NCI-H774 (cell line): Measurements from ENCODE around the gene NRDE2.
A peak's percentile ranks its signal among the peaks of the same experiment; 100 is the strongest.

Source experiments
- DNase-seq: peaks from one replicate; lab custom pipeline; 2025; lab: John Stamatoyannopoulos, UW

Gene NRDE2

GRCh38 chr14:90331497-90332270 is at the start of gene NRDE2:
Gene NRDE2 (minus strand): TSS chr14:90331941. CDS start chr14:90331904, 37 bp downstream.
- peak; percentile 99 for DNase-seq

DNA sequence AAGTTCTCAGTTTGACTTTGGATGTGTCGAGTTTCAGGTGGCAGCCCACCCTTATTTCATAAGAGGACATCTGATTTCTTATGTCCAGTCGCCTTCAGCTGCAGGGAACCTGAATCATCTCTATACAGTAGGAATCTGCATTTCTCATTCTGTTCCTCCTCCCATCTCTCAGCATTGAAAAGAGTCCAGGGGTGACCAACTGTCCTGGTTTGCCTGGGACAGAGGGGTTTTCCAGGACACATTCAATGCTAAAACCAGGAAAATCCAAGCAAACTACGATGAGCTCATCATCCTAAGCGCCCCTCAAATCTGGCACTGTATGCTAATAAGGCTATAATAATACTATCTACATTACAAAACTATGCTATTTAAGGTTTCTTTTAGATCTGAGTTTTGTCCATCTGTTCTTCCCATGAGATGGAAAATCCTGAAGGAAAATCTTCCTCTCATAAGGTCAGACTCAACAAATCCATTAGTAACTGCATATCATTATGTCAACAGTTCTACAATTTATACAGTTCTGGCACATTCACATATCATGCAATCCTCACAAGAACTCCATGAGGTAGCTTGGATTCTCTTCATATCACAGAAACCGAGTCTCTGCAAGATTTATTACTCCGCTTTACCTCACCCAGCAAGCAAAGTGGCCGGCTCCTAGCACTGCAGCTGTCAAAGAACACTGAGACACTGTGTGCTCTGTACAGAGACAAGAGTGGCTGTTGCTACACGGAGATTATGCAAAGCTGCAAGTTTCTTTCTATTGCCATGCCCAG is 49.5 kb upstream of the NRDE2 start:
- no peak for DNase-seq

GRCh38 chr14:90379106-90379505 is 47.4 kb upstream of the NRDE2 start:
- no peak for DNase-seq

DNA sequence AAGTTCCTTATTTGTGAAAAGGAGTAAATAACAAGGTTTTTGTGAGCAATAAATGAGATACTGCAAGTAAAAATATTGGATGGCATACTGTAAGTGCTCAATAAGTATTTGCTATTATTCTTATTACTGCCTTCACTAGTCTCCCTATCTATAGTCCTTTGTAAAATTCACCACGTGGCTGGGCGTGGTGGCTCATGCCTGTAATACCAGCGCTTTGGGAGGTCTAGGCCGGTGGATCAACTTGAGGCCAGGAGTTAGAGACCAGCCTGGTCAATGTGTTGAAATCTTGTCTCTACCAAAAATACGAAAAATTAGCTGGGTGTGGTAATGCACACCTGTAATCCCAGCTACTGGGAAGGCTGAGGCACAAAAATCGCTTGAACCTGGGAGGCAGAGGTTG is 46.5 kb upstream of the NRDE2 start:
- DNase-seq = no peak

DNA sequence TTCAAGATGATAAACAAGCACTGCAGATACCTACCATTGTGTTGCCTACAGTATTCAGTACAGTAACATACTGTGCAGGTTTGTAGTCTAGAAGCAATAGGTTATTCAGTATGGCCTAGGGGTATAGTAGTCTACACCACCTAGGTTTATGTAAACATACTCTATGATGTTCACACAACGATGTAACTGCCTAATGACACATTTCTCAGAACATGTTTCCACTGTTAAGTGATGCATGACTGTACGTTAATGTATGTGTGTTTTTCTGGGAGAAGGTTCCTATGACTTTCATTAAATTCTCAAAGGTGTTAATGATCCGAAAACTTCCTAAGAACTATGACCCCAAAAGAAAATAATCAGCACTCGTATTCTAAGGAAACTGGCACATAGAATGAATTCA is 44.2 kb upstream of the NRDE2 start:
- no peak for DNase-seq

DNA sequence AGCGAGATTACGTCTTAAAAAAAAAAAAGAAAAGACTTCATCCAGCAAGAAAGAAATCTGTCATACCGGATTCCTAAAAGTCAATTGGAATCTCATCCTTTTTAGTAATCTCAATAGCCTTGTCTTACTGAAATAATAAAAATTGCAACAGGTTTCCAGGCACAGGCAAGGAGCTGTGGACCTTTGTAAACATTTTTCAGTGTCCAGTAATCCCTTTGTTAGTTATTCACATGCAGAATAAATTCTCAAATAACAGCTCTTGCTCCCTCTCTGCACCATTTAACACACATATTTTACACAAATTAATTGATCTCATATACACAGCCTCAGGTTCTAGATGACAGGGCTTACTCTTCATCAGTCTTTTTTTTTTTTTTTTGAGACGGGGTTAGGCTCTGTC is 43.1 kb upstream of the NRDE2 start:
- no peak for DNase-seq

DNA sequence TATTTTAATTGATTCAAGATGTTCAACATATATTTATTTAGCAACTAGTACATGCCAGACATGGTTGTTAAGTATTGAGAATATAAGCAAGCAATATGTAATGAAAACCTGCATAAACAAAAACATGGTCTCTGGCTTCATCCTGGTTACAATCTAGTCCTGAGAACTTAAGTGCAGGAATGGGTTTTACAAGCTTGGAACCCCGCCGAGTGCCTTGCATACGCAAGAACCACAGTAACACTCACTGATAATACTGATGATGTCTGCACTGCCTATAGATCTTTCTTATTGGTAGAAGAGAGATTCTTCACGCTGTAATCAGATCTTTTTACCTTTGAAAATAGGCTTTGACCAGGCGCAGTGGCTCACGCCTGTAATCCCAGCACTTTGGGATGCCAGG is 42.1 kb upstream of the NRDE2 start:
- DNase-seq = no peak

GRCh38 chr14:90368946-90369721 is 37.4 kb upstream of the NRDE2 start:
- DNase-seq = no peak

- DNase-seq = no peak
These were observed 30.8 kb upstream of the NRDE2 start for GRCh38 chr14:90362558-90362896.

DNA sequence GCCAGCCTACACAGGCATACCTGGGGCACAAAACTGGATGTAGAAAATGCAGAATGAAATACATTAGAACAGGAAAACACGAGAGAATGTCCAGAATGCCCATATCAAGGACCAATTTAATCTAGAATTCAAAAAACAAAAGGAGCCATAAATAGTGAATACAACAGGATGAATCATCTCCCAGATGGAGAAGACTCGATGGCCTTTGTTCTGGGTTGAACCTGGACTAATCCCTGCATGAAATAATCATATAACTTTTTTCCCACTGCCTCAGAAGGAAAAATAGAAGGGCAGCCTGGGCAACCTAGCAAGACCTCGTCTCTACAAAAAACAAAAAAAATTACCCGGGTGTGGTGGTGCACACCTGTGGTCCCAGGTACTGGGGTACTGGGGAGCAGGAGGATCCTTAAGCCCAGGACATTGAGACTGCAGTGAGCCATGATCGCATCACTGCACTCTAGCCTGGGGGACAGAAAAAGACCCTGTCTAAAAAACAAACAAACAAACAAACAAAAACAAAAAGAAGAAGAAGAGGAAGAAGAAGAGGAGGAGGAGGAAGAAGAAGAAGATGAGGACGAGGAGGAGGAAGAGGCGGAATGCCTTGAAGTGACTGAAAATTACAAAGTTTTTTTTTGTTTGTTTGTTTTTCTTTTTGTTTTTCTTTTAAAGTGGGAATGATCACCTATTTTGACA is 30.3 kb upstream of the NRDE2 start:
- no peak for DNase-seq

DNA sequence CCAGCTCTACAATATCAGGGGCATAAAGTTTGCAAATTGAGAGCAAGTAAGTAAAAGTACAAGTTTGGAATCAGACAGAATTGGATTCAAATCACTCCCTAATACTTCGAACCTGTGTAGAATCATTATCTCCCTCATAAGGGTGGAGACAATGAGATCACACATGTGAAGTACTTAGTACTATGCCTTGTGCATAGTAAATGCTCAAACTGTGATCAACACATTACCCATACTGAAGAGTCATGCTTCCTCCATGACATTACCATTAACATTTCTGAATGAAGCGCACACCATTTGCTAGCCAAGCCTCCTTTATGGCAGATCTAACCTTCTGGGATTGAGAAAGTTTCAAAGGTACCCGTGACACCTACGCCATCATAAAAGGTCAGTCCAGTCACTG is 26.6 kb upstream of the NRDE2 start:
- DNase-seq = no peak

DNA sequence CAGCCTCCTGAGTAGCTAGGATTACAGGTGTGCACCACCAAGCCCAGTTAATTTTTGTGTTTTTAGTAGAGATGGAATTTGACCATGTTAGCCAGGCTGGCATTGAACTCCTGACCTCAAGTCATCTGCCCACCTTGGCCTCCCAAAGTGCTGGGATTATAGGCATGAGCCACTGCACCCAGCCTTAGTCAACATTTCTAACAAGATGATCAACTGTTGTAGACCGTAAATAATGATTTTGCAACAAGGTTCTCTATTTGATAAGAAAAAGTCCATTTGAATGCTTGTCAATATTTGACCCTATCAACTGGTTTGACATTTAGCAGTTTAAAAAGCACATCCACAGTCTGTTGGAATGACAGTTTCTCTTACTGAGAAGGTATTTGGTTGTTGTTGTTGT is 25.2 kb upstream of the NRDE2 start:
- no peak for DNase-seq

GRCh38 chr14:90355540-90356518 is 24.1 kb upstream of the NRDE2 start:
- no peak for DNase-seq

DNA sequence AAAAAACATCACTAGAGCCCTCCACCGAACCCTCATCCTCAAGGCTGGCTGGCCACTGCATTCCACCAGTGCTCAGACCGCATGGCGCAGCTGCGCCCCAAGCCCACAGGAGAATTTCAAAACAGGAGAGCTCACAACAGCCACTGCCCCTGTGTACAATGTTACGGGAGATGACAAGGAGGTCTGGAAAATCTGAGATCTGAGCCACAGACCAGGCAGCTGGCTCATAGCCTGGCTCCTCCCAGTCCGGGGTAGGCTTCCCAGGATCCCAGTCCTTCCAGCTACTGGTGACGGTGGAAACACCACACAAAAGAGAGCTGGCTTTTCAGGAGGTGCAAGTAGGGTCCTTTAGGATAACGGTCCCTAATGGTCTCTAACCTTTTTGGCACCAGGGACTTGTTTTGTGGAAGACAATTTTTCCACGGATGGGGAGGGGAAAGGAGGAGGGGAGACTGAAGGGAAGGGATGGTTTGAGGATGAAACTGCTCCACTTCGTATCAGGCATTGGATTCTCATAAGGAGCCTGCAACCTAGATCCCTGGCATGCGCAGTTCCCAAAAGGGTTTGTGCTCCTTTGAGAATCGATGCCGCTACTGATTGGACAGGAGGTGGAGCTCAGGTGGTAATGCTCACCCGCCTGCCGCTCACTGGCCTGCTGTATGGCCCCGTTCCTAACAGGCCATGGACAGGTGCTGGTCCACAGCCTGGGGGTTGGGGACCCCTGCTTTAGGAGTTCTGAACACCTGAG is 23.0 kb upstream of the NRDE2 start:
- DNase-seq = no peak

DNA sequence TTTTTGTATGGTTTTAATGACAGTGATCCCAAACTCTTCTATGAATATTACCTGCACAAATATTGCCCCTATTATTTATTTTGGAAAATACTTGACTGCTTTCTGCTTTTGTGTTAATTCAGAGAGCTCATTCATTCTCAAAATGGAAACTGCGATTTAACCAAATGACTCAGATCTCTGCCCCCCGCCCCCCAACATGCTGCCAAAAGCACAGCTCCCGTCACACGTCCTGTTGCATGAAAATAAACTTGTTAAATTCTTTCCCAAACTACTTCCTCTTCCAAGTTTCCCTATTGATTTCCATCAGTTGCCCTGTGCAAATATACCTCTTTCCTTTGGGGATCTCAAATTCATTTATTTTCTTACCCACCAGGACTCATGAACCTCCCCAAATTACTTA is 18.0 kb upstream of the NRDE2 start:
- DNase-seq = no peak

DNA sequence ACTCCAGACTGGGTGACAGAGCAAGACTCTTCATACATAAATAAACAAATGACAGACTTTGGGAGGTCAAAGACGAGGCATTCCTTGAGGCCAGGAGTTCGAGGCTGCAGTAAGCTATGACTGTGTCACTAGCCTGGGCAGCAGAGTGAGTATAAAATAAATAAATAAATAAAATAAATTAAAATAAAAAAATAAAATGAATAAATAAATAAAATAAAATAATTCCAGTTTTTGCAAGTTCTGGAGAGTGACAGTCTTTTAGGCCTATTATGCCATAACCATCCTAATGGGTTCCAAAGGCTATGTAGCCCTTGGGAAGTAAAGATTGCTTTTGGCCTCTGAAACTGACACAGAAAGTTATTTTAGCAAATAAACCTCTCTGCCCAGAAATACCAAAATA is 16.5 kb upstream of the NRDE2 start:
- no peak for DNase-seq

DNA sequence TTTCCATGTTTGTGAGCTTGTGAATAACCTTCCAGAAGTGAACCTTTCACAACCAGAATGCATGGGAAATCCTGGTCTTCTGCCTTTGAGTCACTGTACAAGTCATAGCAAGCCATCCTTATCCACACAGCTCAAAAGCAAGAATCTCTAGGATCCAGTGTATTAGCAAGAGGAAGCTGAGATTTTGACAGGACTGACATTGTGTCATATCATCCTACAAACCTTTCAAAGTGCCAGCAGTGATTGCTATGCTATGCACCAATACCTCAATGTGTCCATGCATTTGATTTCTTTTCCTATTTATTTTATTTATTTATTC is 13.5 kb upstream of the NRDE2 start:
- no peak for DNase-seq

DNA sequence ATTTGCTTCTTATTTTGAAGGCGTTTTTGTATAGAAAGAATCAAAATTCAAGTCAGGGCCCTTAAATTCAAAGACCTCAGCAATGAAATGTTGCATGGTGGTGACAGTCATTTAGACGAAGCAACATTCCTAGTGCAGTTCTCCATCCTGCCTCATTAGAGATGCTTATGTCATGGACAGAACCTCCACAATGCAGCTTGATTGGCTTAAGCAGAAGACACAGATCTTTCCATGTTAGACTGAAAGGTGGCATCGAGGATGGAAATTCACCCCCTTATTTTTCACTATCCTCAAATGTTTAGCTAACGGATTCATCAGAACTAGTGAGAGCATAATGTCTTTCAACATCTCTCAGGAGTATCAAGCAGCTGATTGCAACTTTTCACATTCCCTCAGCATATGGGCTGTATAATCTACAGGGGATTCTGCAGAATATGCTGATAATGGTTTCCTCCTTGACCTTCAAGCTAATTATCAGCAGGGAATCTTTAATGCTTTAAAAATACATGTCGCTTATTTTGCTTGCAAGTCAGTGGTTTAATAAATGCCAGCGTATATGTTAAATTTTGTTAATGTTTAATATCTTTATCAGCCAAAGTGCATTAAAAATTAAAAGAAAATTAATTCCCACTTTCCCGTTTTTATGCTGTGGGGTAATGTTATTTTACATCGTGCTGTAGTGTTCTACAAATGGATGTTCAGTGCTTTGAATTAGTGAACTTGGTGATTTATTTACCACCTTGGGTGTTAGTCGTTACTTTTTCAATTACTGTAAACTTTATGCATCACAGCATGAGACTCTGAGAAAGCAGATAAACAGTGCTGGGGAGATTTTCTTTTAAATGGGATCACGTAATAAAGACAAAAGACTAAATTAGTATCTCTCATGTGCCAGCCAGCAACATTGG is 12.8 kb upstream of the NRDE2 start:
- DNase-seq = no peak

DNA sequence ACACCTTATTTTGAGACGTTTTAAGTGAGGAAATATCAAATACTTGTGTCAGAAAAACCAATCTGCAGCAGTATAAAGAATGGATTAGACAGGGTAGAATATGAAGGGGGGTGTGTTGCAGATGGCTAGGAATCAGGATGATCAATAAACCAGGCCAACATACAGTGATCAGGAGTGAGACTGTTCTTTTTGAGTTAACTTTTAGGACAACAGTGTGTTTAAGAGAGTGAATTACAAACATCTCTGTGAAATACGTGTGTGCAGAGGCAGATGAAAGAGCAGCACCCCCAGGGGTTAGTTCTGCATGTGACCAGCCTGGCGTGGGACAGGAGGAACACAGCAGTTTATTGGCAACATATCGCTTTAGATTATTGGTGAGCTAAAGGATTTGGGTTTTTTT is 10.6 kb upstream of the NRDE2 start:
- no peak for DNase-seq
